GM19438 (cell line): ENCODE results near the gene UFD1.

Source experiments
- ATAC-seq: cut with Tn5 transposase; IDR thresholded peaks from one replicate; pipeline ENCODE4 v1.9.1; 2021; ENCODE audit warnings: low read depth; ENCODE audit not compliant: unreplicated experiment

The UFD1 gene

GRCh38 chr22:19402642-19403191 is 76.3 kb downstream of the UFD1 start:
- no peak for ATAC-seq

GRCh38 chr22:19401483-19401882 is 77.5 kb downstream of the UFD1 start:
- no peak for ATAC-seq

- no peak for ATAC-seq
Measured at GRCh38 chr22:19400881-19401280, 78.1 kb downstream of the UFD1 start.
